ENCODE results near the gene SNCG.
"Not testable (repeated sequence)": the region's sequence is repeated elsewhere in the genome, so short reads cannot be mapped to it uniquely, and the experiment has no call there.

Gene SNCG

DNA sequence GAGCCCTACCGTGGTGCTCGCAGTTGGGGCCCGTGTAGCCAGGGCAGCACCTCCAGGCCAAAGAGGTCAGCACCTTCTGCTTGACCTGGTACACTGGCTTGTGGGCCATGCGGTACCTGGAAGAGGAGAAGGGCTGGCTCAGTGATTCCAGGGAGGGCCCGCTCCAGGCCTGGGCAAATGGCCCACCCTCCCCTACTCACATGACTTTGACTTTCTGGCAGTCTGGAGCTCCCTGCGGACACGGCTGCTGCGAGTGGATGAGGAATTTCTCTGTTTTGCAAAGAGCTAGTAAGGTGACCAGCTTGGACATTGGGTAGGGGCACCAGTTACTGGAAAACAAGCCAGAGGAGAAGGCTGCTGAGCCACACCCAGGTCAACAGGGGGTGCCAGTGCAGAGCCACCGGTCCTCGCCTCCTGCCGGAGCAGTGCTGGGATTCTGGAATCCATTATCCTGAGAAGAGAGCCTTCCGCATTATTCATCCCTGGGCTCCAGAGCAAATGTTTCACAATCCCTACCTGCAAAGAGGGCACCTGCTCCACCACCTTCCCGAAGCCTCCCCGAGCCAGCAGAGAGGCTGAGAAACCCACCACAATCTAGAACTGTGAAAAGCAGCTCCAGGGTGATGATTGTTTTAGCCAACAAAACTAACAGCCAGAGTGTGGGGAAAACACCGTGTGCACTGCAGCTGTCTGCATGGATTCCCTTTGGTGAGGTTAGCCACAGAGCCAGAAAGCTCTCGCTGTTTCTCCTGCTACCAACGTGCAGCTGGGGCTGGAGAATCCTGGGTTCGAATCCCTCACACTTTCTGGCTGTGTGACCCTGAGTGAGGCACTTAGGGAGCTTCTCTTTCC lies 12.8 kb upstream of the SNCG start:
- no peak for DNase-seq

DNA sequence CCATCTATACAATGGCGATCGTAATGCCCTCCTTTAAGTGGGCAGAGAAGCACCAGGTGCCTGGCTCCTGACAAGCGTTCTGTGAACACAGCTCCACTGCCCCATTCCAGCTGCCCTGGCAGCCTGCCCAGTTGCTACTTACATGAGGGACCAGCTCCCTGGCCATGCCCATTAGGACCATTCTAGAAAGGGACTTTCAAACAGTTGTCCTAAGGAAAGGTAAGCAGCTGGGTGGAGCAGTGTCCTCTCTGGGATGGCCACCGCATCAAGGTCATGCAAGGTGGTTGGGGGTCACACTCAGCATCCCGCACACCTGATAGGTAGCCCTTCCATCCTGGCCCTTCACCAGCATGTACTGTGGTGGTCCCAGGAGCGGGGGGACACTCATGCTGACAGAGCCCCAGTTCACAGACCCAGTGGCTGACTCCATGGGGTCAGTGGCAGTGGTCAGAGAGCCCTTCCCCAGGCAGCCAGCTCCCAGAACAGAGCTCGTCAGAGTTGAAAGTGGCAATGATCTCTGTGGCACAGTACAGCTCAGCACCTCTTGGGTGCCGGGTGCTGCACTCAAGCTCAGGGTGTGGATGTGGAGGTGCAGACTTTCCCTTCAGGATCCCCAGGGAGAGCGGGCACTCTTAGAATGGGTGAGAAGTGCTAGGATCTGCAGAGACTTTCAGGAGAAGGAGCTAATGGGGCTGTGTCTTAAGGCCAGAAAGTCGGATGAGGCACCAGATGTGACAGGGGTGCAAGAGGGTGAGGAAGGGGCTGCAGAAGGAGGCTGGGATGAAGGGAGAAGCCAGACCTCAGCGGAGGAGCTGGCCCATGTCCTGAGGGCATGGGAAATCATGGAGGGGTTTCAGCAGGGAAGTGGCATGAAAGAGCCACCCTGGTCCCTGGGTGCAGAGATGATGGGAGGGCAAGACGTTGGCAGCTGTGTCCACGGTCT lies 11.9 kb upstream of the SNCG start:
- no peak for DNase-seq

DNA sequence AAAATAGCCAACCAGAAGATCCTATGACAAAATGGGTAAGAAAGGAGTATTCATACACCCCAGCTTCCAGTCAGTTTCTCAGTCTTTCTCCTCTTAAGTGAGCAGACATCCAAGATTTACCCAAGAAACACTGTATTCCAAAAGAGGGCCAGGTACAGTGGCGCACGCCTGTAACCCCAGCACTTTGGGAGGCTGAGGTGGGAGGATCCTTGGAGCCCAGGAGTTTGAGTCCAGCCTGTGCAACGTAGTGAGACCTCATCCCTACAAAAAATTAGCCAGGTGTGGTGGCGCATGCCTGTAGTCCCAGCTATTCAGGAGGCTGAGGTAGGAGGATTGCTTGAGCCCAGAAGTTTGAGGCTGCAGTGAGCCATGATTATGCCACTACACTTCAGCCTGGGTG lies 10.6 kb upstream of the SNCG start:
- not testable (repeated sequence) for DNase-seq

DNA sequence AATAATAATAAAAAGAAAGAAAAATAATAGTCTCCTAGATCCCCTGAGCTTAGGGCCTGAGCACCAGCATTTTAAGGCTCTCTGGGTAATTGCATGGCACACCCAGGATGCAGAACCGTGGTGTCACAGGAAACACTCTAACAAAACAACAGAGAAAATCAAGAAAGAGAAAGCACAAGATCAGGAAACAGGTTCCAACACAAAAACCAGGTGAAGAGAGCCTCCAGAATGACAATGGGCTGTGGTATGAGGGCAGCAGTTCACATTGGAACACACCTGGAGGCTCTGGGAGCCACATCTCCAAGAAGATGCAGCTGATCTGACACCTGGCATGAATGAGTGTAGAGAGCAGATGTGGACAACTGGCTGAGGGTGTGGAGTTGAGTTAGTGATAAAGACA lies 8.1 kb upstream of the SNCG start:
- no peak for DNase-seq

DNA sequence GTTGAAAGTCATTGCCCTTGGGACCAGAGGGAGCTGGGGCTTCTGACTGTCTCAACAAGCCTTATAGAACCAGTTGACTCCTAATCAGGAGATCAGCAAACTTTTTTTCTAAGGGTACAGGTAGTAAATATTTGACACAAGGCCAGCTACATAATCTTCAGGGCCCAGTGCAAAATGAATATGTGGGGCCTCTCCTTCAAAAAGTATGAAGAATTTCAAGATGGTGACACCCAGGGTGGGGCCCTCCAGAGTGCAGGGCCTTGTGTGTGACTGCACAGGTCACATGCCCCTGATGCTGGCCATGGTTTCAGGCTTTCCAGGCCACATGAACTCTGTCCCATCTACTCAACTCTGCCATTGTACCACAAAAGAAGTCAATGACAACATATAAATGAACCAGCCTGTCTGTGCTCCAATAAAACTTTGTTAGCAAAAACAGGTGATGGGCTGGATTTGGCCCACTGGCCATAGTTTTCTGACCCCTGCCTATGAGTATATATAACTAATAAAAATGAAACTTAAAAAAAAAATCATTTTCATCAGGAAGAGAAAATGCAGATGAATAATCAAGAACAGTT lies 7.1 kb upstream of the SNCG start:
- no peak for DNase-seq

DNA sequence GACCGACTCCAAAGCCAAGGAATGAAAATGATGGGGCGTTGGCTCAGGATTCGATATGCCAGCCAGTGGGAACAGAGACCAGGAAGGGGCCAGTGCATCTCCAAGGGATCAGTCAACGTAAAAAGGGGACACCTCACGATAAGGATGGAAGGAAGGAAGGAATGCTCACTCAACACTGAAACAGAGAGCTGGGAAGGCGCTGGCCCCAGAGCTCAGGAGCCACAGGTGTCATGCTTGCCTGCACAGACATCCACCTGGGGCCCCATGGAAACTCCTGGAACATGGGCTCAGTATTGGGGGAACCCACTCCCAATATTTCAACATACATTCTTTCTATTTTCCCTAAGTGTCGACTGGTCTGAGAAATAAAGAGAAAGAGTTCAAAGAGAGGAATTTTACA lies 6.3 kb upstream of the SNCG start:
- DNase-seq = no peak

DNA sequence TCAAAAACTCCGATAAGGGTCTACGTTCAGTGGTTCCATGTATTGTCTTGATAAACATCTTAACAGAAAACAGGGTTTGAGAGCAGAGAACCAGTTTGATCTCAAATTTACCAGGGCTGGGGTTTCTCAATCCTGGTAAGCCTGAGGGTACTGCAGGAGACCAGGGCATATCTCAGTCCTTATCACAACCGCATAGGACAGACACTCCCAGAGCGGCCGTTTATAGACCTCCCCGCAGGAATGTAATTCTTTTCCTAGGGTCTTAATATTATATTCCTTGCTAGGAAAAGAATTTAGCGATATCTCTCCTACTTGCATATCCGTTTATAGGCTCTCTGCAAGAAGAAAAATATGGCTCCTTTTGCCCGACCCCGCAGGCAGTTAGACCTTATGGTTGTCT lies 5.7 kb upstream of the SNCG start:
- not testable (repeated sequence) for DNase-seq

DNA sequence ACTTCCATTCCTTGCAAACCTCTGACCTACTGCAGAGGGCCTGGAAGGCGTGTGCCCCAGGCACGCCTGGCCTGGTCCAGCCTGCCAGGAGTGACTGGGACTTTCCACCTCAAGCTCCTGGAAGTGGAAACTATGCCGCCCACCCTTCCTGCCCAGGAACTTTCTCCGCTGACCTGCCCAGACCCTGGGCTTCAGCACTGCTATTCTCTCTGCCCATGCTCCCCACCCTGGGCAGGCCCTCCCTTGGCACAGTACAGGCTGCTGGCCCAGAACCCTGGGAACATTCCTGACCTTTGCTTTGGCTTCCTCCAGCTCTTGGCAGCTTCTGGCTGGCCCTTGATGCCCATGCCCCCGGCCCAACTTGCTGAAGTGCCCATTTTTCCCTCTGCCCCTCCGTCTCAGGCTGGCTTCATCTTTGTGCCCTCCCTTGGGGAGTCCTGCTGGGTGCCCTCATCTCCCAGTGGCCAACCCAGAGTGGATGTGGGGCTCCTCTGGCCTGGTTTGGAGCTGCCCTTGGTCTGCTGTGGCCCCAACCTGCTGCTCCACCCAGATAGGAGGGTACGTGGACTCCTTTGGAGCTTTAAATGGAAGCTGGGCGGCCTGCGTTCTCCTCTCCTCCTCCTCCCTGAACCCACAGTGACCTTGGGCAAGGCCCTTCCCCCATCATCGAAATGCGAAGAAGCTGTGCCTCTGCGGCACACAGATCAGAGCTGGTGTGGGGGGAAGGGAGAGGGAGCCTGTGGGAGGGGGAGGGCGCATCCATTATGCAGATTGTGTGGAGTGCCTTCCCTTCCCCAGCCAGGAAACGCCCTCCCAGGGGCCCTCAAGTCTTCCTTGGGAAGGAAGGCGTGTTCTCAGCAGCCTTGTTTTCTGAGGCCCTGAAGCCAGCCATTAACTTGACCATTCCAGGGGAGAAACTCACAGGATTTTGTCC lies 4.4 kb upstream of the SNCG start:
- no peak for DNase-seq

DNA sequence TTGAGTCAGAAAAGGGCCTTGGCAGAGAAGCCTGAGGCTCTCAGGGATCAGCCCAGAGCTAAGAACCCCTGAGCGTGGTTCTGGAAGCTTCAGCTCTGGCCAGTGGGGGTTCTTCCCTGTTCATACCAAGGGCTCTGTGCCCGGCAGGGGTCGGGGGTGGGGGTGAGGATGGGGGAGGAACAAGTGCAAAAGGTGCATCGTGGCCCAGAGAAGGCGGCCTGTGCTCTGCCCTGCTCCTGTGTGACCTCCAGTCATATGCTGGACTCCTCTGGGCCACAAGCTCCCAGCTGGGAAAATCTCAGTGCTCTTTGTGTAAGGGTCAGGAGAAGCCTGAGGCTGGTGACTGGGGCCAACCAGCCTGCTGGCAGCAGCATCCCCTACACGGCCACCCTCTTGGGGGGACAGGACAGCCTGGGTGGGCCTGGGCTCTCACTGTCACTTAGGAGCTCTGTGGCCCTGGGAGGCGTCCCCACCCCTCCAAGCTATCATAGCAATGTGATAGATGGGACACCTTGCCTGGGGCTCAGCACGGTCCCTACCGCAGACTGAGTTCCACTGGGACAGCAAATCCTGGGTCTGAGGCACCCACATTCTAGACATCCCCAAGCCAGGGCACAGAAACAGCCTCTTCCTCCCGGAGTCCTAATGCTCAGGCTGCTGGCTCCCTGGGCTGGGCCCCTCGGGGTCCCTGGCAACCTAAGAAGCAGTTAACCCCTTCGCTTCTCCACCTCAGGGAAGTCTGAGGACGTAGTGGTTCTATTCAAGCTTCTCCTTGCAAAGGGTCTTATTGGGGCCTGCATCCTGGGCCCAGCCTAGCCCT lies 3.5 kb upstream of the SNCG start:
- no peak for DNase-seq

DNA sequence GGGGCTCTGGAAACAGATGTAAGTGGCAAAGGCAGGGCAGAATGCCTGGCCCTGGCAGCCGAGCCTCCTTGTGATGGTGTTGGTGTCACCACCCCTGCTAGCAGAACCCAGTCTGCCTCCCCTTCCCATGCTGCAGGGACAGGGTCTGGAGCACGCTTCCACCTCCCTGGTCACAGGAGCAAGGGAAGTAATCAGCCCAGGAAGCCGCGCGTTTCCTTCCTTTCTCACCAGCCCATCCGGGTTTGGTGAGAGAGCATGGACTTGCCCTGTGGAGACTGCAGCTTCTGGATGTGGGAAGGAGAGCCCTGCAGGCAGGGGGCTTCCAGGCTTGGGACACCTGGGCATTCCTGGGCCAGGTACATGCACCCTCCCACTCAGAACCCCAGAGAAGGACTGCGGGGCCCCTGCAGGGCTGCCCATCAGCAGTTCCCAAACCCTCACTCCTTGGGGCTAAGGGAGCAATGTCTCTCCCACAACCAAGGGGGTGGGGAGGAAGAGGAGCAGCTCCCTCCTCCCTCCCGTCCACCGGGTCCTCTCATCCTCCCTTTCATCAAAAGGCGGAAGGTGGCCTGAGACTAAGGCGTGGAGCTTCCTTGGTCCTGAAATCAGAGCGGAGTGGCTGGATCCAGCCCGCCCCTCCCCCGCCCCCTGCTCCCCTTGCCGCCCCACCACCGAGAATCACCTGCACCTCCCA lies 2.8 kb upstream of the SNCG start:
- DNase-seq = no peak

DNA sequence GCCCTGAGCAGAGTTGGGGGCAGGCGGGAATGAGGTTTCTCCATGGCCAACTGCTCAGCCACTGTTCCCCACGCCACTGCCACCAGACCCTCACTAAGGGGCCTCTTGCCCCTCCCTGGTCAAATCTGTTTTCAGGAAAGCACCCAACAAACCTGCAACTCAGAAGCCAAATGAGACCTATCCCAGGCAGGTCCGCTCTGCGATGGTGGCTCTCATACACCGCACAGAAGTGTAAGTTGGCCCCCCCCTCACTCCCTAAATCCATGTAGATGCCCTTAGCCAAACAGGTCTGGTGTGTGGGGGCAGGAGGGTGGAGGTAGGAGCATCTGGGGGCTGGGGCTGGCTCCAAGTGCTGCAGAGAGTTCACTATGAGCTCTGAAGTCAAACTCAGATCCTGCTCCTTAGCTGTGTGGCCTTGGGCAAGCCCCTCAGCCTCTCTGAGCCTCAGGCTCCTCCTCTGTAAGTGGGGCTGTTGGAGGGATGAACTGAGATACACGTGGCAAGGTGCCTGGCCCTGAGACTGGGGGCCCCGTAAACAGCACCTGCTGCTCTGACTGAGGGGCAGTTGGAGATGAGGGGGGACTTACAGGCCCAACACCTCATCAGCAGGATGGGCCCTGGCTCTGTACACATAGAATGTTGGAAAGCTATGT lies 2.1 kb upstream of the SNCG start:
- DNase-seq = no peak

DNA sequence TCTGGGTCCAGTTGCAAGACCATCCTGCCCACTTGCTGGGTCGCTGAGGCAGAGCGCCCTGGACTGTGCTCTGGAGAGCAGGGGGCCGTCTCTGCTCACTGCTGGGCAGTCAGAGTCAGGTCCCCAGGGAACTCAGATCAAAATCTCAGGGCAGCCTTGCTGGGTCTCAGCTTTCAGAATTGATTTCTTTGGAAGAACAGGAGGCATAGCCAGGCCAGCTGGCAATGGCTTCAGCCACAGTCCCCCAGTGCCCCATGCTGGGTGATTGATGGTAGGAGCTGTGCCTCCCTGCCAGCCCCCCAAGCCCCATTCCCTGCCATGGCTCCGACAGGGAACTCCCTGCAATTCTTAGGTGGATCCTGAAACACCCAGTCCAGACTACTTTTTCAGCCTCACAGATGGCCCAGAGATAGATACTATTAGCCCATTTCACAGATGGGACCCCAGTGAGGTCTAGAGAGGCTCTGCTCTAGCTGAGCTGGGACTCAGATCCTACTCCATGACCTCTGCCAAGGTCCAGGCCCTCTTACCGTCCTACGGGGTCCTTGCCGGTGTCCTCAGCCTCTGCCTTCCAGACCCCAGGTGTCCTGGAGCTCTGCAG lies 1.5 kb upstream of the SNCG start:
- DNase-seq = no peak

DNA sequence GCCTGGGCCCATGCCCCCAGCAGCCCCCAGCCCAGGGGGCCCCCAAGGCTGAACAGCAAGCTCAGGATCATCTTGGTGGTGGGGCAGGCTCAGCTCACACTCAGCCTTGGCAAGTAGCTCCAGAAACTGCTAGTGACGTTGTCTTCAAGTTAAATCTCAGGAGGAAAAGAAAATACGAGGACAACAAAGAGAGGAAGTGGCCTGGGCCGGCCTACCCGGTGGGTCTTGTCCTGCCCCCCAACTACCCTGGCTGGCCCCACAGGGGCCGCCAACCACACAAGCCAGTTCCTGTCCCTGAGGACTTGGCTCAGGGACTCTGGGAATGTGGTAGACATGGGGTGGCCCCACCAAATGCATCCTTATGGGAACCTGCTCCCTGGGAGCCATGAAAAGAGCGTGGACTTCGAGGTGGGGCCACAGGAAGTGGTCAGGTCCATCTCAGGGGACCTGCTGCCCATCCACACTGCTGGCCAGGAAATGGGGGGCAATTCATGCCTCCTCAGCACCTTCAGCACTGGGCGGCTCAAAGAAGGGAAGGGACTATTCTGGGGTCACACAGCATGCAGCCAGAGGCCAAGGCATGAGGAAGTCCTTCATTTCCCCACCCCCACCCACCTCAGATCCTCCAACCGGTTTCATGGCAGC lies 806 bp upstream of the SNCG start, which contains the start of gene MMRN2:
MMRN2 (minus strand) TSS at position 145 of the 645 bp plus-strand sequence; CDS start at position 71, 74 bp downstream.
- DNase-seq = no peak

DNA sequence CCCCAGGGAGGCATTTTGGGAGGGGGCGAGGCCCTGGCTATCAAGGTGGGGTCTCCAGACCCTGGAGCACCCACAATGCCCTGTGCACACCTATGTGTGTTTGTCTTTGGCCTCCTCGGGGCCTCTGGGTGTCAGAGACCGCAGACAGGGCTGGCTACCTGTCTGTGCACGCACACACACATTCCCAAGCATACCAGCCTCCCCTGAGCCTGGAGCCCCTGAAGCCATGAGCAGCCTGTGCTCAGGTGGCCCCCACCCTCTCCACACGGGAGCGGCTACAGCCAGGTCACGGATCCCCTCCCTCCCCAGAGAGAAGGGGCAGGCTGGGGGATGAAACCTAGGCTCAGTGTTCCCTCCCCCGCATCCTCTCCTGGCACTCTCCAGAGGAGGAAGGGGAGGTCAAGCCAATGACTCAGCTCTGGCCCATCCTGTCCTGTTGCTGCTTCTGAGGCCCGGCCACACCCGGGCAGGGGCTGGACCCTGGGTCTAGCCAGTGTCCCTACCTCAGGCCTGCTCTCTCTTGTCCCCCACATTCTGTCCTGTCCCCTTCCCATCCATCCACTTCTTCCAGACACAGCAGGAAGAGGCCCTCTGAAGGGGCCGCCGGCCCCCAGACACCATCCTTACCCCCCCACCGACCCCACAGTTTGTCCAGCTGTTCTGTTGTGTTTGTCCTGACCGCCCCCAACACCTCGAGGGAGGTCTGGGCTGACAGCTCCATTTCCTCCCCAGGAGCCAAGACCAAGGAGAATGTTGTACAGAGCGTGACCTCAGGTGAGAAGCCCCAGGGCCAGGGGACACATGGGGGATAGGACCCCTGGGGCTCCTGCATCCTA lies 720 bp downstream of the SNCG start:
- no peak for DNase-seq

DNA sequence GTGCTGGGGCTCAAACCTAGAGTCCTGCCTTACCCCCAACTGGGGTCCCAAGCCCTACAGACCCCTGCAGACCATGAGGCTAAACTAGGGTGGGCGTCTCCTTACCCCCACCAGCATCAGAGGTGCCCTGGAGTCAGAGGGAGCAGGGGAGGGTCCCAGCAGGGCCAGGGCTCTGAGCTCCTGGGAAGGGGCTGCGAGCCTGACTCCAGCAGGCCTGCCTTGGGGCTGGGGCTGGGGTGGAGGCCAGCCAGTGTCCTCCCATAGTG lies 1.3 kb downstream of the SNCG start:
- no peak for DNase-seq

DNA sequence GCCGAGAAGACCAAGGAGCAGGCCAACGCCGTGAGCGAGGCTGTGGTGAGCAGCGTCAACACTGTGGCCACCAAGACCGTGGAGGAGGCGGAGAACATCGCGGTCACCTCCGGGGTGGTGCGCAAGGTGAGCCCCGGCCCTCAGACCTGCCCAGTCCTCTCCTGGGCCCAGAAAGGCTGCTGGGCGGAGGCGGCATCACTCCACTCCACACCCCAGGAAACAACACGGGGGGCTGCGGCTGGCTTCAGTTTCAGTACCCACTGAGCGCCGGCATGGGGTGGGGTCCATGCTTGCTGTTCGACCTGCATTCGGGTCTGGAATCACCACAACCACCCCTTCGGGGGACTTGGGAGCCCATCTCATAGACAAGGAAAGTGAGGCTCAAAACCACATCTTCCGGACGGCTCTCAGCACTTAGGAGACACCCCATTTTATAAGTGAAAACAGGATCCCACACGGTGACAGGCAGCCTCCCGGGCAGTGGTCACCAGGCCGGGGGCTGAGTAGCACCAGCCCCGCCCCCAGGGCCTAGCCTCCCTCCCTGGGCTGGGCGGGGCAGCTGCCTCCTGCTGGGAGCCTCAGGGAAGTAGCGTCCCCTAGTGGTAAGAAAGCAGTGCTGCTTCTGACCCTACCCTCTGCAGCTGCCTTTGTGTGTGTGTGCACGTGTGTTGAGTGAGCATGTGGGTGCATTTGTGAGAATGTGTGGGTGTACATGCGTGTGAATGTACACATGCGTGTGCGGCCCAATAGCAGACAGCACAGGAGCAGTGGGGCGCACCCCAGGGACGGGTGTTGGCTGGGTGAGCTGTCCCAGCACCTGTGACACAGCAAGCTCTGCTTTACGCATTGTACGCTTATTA lies 1.8 kb downstream of the SNCG start:
- DNase-seq = peak; percentile 86

DNA sequence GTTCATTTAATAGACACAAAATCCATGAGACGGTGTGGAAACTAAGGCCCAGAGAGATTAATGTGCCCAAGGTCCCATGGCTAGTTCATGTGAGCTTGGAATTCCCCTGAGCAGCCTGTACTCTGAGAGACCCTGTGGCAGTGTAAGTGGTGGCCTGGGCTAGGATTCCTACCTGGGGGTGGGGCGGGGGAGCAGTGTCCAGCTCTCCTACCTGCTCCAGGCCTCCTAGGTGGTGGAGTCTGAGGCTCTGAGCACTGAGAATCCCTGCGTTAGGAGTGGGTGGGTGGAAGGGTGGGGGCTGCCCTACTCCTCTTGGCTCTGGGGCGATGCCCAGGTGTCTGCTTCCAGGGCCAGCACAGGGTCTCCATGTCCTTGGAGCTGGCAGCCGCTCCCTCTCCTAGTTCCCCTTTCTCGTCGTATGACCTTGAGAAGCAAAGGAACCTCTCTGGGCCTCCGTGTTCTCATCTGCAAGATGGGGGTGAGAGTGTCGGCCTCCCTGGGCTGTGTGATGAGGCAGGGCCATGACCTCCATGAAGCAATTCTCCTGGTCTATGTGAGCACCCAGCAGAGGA lies 2.5 kb downstream of the SNCG start:
- DNase-seq = no peak
